HepG2 (cell line): ENCODE results near the gene INF2. TPM values are rescaled to one million over a fixed set of nuclear protein-coding genes. Genes with fewer than 3 reads are reported as not detected.
A peak's percentile ranks its signal among the peaks of the same experiment; 100 is the strongest.

Source experiments
- CHD4 ChIP-seq: fragments of 200-600 bp; sonication (generic); IDR thresholded peaks from 2 replicates; pipeline ENCODE4 v1.7.0; 2017; ENCODE audit warnings: mild to moderate bottlenecking, low read length, borderline replicate concordance
- IRX3 ChIP-seq: sonication (generic); formaldehyde crosslinking; IDR thresholded peaks from 2 replicates; pipeline ENCODE4 v1.8.1; 2023; ENCODE audit warnings: mild to moderate bottlenecking, low read depth, missing genetic modification reagents, borderline replicate concordance
- MAFK ChIP-seq, 2 experiments: IDR thresholded peaks in 1 of 2; conservative IDR thresholded peaks in 1 of 2; 2 replicates each; pipeline ENCODE4 v1.6.1; 2011; ENCODE audit warnings: improper control_type of control experiment in 2 of 2, low read length in 2 of 2
- MEF2D ChIP-seq: sonication (generic); formaldehyde crosslinking; IDR thresholded peaks from 2 replicates; pipeline ENCODE4 v1.5.1; 2020; ENCODE audit warnings: mild to moderate bottlenecking, missing genetic modification reagents
- TCF7 ChIP-seq: sonication (generic); IDR thresholded peaks from 2 replicates; pipeline ENCODE4 v1.6.1; 2016; ENCODE audit warnings: antibody characterized with exemption, low read depth
- TCF7L2 ChIP-seq: IDR thresholded peaks from 2 replicates; pipeline ENCODE4 v1.6.1; 2011; ENCODE audit warnings: mild to moderate bottlenecking, low read depth, low read length, moderate library complexity
- TOPORS ChIP-seq: sonication (generic); formaldehyde crosslinking; IDR thresholded peaks from 2 replicates; pipeline ENCODE4 v1.8.0; 2023; ENCODE audit warnings: mild to moderate bottlenecking, missing genetic modification reagents
- U2AF1 ChIP-seq: fragments of 200-400 bp; formaldehyde crosslinking; optimal IDR thresholded peaks from 2 replicates; pipeline ENCODE3; 2017; ENCODE audit warnings: mild to moderate bottlenecking, low read depth, low read length
- ZNF121 ChIP-seq: sonication (generic); formaldehyde crosslinking; IDR thresholded peaks from 2 replicates; pipeline ENCODE4 v1.5.0; 2020; ENCODE audit warnings: mild to moderate bottlenecking, missing genetic modification reagents
- ZNF20 ChIP-seq: sonication (generic); formaldehyde crosslinking; IDR thresholded peaks from 2 replicates; pipeline ENCODE4 v1.4.0; 2020; ENCODE audit warnings: mild to moderate bottlenecking, moderate library complexity, missing genetic modification reagents
- ZNF350 ChIP-seq: sonication (generic); formaldehyde crosslinking; IDR thresholded peaks from 2 replicates; pipeline ENCODE4 v1.4.0; 2020; ENCODE audit warnings: mild to moderate bottlenecking, low read depth, missing genetic modification reagents, borderline replicate concordance
- ZNF577 ChIP-seq: sonication (generic); formaldehyde crosslinking; IDR thresholded peaks from 2 replicates; pipeline ENCODE4 v1.4.0; 2020; ENCODE audit warnings: mild to moderate bottlenecking, low read depth, missing genetic modification reagents, borderline replicate concordance
- ZNF616 ChIP-seq: sonication (generic); formaldehyde crosslinking; IDR thresholded peaks from 2 replicates; pipeline ENCODE4 v1.5.0; 2020; ENCODE audit warnings: low read depth, mild to moderate bottlenecking, missing genetic modification reagents
- ZNF776 ChIP-seq: sonication (generic); formaldehyde crosslinking; IDR thresholded peaks from 2 replicates; pipeline ENCODE4 v1.4.0; 2020; ENCODE audit warnings: mild to moderate bottlenecking, missing genetic modification reagents
- polyA plus RNA-seq, 8 experiments: library from polyadenylated mRNA; depleted of rRNA in 3 of 8; stranded (reverse) in 7 of 8; unstranded in 1 of 8; fragments of >200 nt; fragmentation: Illumina TruSeq in 4 of 8; extraction: Trizol in 4 of 8; gene quantifications; 2 replicates each; pipeline versions ENCODE4 v1.2.1 to v1.2.3, GENCODE V29; 2011 to 2016; ENCODE audit warnings: low read depth in 4 of 8, missing spikeins in 1 of 8, mixed read lengths in 1 of 8; ENCODE audit not compliant: insufficient read depth in 1 of 8
- total RNA-seq, 5 experiments: library from RNA; depleted of rRNA; stranded (reverse); fragments of >200 nt; fragmentation: Illumina TruSeq; extraction: Trizol; gene quantifications; 2 replicates each; pipeline ENCODE4 v1.2.3, GENCODE V29; 2016; ENCODE audit warnings: low read depth in 1 of 5
- TF ChIP-seq, protein P1 (sequence below): sonication (generic); formaldehyde crosslinking; IDR thresholded peaks from 2 replicates; pipeline ENCODE4 v1.4.0; 2020; ENCODE audit warnings: mild to moderate bottlenecking, missing genetic modification reagents
- TF ChIP-seq, protein P2 (sequence below): sonication (generic); formaldehyde crosslinking; IDR thresholded peaks from 2 replicates; pipeline ENCODE4 v1.4.0; 2020; ENCODE audit warnings: missing genetic modification reagents
- TF ChIP-seq, protein P3 (sequence below): sonication (generic); formaldehyde crosslinking; IDR thresholded peaks from 2 replicates; pipeline ENCODE4 v1.5.1; 2020; ENCODE audit warnings: missing genetic modification reagents, mild to moderate bottlenecking, borderline replicate concordance
- TF ChIP-seq, protein P4 (sequence below): sonication (generic); formaldehyde crosslinking; IDR thresholded peaks from 2 replicates; pipeline ENCODE4 v1.5.0; 2020; ENCODE audit warnings: mild to moderate bottlenecking, missing genetic modification reagents

The INF2 gene
- total and polyA plus RNA-seq, 2 of the 13 experiments (the other 11 are each of a cell fraction or from before 2014, with no cell fraction given), result 16.4 to 26.4 TPM

DNA sequence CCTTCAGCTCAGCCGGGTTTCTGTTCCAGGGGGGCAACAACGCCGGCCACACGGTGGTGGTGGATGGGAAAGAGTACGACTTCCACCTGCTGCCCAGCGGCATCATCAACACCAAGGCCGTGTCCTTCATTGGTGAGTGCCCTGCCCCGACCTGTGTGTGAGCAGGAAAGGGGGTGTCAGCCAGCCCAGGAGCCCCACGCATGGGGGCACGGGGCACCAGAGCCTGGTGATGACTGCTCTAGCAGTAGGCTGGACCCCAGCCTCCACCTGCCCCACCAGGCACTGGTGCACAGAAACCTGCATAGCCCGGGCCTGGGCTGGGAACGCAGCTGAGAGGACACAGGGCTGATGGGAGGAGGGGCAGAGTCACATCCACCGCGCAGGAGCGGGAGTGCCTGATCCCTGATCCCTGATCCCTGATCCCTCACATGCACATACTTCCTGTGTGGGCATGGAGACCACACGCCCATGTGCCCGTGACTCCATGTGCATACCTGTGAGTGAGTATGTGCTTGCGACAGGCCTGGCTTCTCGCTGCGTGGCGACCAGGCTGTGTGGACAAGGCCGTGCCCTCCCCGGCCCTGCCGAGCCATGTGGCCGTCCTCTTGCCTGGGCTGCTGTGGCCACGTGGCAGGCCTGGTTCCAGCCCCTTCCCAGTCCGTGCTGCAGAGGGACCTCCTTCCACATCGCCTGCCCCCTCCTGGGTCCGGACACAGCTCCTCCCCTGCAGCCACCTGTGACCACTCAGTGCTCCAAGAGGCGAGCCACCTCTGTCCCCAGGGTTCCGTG lies 45.8 kb downstream of the INF2 start (continued):
- no peak for TF ChIP-seq TCF7
- TF ChIP-seq MEF2D (CRISPR knock-in tag), result peak; percentile 89
- TF ChIP-seq U2AF1, result peak; percentile 9
- TF ChIP-seq CHD4, result no peak
- TF ChIP-seq ZNF121 (CRISPR knock-in tag), result no peak
- TF ChIP-seq, protein P1, sequence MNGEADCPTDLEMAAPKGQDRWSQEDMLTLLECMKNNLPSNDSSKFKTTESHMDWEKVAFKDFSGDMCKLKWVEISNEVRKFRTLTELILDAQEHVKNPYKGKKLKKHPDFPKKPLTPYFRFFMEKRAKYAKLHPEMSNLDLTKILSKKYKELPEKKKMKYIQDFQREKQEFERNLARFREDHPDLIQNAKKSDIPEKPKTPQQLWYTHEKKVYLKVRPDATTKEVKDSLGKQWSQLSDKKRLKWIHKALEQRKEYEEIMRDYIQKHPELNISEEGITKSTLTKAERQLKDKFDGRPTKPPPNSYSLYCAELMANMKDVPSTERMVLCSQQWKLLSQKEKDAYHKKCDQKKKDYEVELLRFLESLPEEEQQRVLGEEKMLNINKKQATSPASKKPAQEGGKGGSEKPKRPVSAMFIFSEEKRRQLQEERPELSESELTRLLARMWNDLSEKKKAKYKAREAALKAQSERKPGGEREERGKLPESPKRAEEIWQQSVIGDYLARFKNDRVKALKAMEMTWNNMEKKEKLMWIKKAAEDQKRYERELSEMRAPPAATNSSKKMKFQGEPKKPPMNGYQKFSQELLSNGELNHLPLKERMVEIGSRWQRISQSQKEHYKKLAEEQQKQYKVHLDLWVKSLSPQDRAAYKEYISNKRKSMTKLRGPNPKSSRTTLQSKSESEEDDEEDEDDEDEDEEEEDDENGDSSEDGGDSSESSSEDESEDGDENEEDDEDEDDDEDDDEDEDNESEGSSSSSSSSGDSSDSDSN (CRISPR knock-in tag), result peak; percentile 50; the same call in 1 of the 2 replicates
- no peak for TF ChIP-seq ZNF20 (CRISPR knock-in tag)
- peak; percentile 51; the same call in 1 of the 2 replicates for TF ChIP-seq ZNF350 (CRISPR knock-in tag)
- no peak for TF ChIP-seq TCF7L2
- TF ChIP-seq IRX3 (CRISPR knock-in tag), result no peak
- no peak for TF ChIP-seq TOPORS (CRISPR knock-in tag)
- TF ChIP-seq, protein P2, sequence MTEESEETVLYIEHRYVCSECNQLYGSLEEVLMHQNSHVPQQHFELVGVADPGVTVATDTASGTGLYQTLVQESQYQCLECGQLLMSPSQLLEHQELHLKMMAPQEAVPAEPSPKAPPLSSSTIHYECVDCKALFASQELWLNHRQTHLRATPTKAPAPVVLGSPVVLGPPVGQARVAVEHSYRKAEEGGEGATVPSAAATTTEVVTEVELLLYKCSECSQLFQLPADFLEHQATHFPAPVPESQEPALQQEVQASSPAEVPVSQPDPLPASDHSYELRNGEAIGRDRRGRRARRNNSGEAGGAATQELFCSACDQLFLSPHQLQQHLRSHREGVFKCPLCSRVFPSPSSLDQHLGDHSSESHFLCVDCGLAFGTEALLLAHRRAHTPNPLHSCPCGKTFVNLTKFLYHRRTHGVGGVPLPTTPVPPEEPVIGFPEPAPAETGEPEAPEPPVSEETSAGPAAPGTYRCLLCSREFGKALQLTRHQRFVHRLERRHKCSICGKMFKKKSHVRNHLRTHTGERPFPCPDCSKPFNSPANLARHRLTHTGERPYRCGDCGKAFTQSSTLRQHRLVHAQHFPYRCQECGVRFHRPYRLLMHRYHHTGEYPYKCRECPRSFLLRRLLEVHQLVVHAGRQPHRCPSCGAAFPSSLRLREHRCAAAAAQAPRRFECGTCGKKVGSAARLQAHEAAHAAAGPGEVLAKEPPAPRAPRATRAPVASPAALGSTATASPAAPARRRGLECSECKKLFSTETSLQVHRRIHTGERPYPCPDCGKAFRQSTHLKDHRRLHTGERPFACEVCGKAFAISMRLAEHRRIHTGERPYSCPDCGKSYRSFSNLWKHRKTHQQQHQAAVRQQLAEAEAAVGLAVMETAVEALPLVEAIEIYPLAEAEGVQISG (CRISPR knock-in tag), result peak; percentile 79
- TF ChIP-seq, protein P3, sequence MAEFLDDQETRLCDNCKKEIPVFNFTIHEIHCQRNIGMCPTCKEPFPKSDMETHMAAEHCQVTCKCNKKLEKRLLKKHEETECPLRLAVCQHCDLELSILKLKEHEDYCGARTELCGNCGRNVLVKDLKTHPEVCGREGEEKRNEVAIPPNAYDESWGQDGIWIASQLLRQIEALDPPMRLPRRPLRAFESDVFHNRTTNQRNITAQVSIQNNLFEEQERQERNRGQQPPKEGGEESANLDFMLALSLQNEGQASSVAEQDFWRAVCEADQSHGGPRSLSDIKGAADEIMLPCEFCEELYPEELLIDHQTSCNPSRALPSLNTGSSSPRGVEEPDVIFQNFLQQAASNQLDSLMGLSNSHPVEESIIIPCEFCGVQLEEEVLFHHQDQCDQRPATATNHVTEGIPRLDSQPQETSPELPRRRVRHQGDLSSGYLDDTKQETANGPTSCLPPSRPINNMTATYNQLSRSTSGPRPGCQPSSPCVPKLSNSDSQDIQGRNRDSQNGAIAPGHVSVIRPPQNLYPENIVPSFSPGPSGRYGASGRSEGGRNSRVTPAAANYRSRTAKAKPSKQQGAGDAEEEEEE (CRISPR knock-in tag), result 0 out of 2 replicates have a peak, but pooled peaks have one; percentile 72
- TF ChIP-seq MAFK (conservative IDR thresholded peaks at IDR 0.05 in 1 of 2, IDR thresholded peaks at IDR 0.05 in 1 of 2; ENCODE audit: low read length in 2 of 2), result no peak
- TF ChIP-seq, protein P4, sequence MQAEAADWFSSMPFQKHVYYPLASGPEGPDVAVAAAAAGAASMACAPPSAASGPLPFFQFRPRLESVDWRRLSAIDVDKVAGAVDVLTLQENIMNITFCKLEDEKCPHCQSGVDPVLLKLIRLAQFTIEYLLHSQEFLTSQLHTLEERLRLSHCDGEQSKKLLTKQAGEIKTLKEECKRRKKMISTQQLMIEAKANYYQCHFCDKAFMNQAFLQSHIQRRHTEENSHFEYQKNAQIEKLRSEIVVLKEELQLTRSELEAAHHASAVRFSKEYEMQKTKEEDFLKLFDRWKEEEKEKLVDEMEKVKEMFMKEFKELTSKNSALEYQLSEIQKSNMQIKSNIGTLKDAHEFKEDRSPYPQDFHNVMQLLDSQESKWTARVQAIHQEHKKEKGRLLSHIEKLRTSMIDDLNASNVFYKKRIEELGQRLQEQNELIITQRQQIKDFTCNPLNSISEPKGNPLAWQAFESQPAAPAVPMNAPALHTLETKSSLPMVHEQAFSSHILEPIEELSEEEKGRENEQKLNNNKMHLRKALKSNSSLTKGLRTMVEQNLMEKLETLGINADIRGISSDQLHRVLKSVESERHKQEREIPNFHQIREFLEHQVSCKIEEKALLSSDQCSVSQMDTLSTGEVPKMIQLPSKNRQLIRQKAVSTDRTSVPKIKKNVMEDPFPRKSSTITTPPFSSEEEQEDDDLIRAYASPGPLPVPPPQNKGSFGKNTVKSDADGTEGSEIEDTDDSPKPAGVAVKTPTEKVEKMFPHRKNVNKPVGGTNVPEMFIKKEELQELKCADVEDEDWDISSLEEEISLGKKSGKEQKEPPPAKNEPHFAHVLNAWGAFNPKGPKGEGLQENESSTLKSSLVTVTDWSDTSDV (CRISPR knock-in tag), result peak; percentile 77; the same call in 1 of the 2 replicates
- no peak; the same call in none of the 2 replicates for TF ChIP-seq ZNF616 (CRISPR knock-in tag)
- TF ChIP-seq ZNF776, result peak; percentile 95; the same call in 1 of the 2 replicates
- TF ChIP-seq ZNF577 (CRISPR knock-in tag), result no peak
